ENCODE measurements around the gene PUSL1. TPM values are rescaled to one million over a fixed set of nuclear protein-coding genes. Genes with fewer than 3 reads are reported as not detected.

PUSL1 gene
- total and polyA plus RNA-seq, 2 of the 13 experiments (the other 11 are each of a cell fraction or from before 2014, with no cell fraction given) = 8.3 to 22.2 TPM

DNA sequence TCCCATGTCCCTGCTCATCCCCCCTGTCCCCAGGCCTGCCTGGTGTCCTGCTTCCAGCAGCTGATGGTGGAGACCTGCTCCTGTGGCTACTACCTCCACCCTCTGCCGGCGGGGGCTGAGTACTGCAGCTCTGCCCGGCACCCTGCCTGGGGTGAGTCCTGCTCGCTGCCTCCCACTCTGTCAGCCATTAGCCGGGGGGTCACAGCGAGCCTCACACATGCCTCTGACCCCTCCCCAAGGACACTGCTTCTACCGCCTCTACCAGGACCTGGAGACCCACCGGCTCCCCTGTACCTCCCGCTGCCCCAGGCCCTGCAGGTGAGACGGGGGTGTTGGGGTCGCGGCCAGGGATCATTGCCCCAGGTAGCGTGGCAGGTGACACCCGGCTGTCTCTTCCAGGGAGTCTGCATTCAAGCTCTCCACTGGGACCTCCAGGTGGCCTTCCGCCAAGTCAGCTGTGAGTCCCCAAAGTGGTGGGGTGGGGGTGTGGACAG is 18.1 kb upstream of the PUSL1 start (continued):
- TF ChIP-seq, protein P1, sequence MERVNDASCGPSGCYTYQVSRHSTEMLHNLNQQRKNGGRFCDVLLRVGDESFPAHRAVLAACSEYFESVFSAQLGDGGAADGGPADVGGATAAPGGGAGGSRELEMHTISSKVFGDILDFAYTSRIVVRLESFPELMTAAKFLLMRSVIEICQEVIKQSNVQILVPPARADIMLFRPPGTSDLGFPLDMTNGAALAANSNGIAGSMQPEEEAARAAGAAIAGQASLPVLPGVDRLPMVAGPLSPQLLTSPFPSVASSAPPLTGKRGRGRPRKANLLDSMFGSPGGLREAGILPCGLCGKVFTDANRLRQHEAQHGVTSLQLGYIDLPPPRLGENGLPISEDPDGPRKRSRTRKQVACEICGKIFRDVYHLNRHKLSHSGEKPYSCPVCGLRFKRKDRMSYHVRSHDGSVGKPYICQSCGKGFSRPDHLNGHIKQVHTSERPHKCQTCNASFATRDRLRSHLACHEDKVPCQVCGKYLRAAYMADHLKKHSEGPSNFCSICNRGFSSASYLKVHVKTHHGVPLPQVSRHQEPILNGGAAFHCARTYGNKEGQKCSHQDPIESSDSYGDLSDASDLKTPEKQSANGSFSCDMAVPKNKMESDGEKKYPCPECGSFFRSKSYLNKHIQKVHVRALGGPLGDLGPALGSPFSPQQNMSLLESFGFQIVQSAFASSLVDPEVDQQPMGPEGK (CRISPR knock-in tag; IDR thresholded peaks at IDR 0.05) = peak; percentile 37
- TF ChIP-seq NR2F6 (IDR thresholded peaks at IDR 0.05) = no peak
- TF ChIP-seq NR2F6 (CRISPR knock-in tag; IDR thresholded peaks at IDR 0.05) = no peak
- TF ChIP-seq KDM6A (CRISPR knock-in tag; IDR thresholded peaks at IDR 0.05; ENCODE audit: low read depth) = no peak
- TF ChIP-seq ATF7 (IDR thresholded peaks at IDR 0.05) = no peak
- no peak for TF ChIP-seq ATF7 (CRISPR knock-in tag; IDR thresholded peaks at IDR 0.05)
- TF ChIP-seq ZNF713 (CRISPR knock-in tag; IDR thresholded peaks at IDR 0.05) = no peak
- 0 out of 2 replicates have a peak, but pooled peaks have one; percentile 18 for TF ChIP-seq GABPB1 (CRISPR knock-in tag; IDR thresholded peaks at IDR 0.05)
- TF ChIP-seq, protein P2, sequence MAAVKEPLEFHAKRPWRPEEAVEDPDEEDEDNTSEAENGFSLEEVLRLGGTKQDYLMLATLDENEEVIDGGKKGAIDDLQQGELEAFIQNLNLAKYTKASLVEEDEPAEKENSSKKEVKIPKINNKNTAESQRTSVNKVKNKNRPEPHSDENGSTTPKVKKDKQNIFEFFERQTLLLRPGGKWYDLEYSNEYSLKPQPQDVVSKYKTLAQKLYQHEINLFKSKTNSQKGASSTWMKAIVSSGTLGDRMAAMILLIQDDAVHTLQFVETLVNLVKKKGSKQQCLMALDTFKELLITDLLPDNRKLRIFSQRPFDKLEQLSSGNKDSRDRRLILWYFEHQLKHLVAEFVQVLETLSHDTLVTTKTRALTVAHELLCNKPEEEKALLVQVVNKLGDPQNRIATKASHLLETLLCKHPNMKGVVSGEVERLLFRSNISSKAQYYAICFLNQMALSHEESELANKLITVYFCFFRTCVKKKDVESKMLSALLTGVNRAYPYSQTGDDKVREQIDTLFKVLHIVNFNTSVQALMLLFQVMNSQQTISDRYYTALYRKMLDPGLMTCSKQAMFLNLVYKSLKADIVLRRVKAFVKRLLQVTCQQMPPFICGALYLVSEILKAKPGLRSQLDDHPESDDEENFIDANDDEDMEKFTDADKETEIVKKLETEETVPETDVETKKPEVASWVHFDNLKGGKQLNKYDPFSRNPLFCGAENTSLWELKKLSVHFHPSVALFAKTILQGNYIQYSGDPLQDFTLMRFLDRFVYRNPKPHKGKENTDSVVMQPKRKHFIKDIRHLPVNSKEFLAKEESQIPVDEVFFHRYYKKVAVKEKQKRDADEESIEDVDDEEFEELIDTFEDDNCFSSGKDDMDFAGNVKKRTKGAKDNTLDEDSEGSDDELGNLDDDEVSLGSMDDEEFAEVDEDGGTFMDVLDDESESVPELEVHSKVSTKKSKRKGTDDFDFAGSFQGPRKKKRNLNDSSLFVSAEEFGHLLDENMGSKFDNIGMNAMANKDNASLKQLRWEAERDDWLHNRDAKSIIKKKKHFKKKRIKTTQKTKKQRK (IDR thresholded peaks at IDR 0.05; ENCODE audit: low read length) = no peak
- TF ChIP-seq PHF8 (CRISPR knock-in tag; IDR thresholded peaks at IDR 0.05) = no peak
- no peak for TF ChIP-seq SRSF9 (IDR thresholded peaks at IDR 0.05; ENCODE audit: borderline replicate concordance, insufficient read depth, low read depth, low read length, poor library complexity, severe bottlenecking)
- TF ChIP-seq SRSF1 (optimal IDR thresholded peaks at IDR 0.05; ENCODE audit: low read depth, low read length) = peak; percentile 30
- TF ChIP-seq, protein P3, sequence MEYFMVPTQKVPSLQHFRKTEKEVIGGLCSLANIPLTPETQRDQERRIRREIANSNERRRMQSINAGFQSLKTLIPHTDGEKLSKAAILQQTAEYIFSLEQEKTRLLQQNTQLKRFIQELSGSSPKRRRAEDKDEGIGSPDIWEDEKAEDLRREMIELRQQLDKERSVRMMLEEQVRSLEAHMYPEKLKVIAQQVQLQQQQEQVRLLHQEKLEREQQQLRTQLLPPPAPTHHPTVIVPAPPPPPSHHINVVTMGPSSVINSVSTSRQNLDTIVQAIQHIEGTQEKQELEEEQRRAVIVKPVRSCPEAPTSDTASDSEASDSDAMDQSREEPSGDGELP (IDR thresholded peaks at IDR 0.05; ENCODE audit: borderline replicate concordance, low read depth) = peak; percentile 59; the same call in 1 of the 2 replicates
- TF ChIP-seq ZMYM4 (CRISPR knock-in tag; IDR thresholded peaks at IDR 0.05) = no peak
- TF ChIP-seq NONO (IDR thresholded peaks at IDR 0.05) = no peak
- peak; percentile 31; the same call in 1 of the 2 replicates for TF ChIP-seq NONO (CRISPR knock-in tag; conservative IDR thresholded peaks at IDR 0.05)
- TF ChIP-seq, protein P4, sequence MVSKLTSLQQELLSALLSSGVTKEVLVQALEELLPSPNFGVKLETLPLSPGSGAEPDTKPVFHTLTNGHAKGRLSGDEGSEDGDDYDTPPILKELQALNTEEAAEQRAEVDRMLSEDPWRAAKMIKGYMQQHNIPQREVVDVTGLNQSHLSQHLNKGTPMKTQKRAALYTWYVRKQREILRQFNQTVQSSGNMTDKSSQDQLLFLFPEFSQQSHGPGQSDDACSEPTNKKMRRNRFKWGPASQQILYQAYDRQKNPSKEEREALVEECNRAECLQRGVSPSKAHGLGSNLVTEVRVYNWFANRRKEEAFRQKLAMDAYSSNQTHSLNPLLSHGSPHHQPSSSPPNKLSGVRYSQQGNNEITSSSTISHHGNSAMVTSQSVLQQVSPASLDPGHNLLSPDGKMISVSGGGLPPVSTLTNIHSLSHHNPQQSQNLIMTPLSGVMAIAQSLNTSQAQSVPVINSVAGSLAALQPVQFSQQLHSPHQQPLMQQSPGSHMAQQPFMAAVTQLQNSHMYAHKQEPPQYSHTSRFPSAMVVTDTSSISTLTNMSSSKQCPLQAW (CRISPR knock-in tag; IDR thresholded peaks at IDR 0.05) = no peak
- no peak for TF ChIP-seq SRF (IDR thresholded peaks at IDR 0.05; ENCODE audit: low read depth, low read length)
- no peak for TF ChIP-seq ZNF761 (CRISPR knock-in tag; conservative IDR thresholded peaks at IDR 0.05)
- TF ChIP-seq CENPT (CRISPR knock-in tag; IDR thresholded peaks at IDR 0.05; ENCODE audit: low read depth) = no peak
- no peak for TF ChIP-seq HNF4A (CRISPR knock-in tag; IDR thresholded peaks at IDR 0.05)
- TF ChIP-seq, protein P5, sequence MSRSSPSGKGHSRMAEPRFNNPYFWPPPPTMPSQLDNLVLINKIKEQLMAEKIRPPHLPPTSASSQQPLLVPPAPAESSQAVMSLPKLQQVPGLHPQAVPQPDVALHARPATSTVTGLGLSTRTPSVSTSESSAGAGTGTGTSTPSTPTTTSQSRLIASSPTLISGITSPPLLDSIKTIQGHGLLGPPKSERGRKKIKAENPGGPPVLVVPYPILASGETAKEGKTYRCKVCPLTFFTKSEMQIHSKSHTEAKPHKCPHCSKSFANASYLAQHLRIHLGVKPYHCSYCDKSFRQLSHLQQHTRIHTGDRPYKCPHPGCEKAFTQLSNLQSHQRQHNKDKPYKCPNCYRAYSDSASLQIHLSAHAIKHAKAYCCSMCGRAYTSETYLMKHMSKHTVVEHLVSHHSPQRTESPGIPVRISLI (CRISPR knock-in tag; IDR thresholded peaks at IDR 0.05; ENCODE audit: borderline replicate concordance) = no peak
- TF ChIP-seq ETV6 (CRISPR knock-in tag; conservative IDR thresholded peaks at IDR 0.05) = no peak

Data from HepG2 (cell line).